ENCODE results near the gene HIPK2.

- TF ChIP-seq POLR2A (IDR thresholded peaks at IDR 0.05): no peak
- TF ChIP-seq, protein P1, sequence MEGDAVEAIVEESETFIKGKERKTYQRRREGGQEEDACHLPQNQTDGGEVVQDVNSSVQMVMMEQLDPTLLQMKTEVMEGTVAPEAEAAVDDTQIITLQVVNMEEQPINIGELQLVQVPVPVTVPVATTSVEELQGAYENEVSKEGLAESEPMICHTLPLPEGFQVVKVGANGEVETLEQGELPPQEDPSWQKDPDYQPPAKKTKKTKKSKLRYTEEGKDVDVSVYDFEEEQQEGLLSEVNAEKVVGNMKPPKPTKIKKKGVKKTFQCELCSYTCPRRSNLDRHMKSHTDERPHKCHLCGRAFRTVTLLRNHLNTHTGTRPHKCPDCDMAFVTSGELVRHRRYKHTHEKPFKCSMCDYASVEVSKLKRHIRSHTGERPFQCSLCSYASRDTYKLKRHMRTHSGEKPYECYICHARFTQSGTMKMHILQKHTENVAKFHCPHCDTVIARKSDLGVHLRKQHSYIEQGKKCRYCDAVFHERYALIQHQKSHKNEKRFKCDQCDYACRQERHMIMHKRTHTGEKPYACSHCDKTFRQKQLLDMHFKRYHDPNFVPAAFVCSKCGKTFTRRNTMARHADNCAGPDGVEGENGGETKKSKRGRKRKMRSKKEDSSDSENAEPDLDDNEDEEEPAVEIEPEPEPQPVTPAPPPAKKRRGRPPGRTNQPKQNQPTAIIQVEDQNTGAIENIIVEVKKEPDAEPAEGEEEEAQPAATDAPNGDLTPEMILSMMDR (IDR thresholded peaks at IDR 0.05): no peak
Measured at GRCh38 chr7:139743267-139743966, 34.4 kb downstream of the HIPK2 start.
